Measurements from ENCODE around the gene RGS9BP.
"Not testable (repeated sequence)": the region's sequence is repeated elsewhere in the genome, so short reads cannot be mapped to it uniquely, and the experiment has no call there.

The RGS9BP gene

DNA sequence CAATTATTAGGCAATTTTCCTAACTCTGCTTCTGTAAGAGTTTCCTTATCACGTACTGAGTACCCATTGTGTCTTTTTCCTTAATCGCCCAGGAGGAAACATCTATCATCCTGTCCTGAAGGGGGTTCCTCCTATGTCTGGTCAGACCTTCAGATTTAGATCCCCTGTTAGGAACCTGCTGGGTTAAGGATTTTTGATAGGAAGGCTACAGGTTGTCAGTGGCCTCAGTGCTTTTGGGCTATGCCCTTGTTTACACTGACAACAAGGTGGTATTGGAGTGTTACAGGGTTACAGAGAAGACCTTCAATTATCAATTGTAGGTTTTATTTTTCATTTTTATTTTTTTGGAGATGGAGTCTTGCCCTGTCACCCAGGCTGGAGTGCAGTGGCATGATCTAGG, 19.2 kb downstream of the RGS9BP start:
- not testable (repeated sequence) for DNase-seq (ENCODE audit: low read depth in 3 of 3)

DNA sequence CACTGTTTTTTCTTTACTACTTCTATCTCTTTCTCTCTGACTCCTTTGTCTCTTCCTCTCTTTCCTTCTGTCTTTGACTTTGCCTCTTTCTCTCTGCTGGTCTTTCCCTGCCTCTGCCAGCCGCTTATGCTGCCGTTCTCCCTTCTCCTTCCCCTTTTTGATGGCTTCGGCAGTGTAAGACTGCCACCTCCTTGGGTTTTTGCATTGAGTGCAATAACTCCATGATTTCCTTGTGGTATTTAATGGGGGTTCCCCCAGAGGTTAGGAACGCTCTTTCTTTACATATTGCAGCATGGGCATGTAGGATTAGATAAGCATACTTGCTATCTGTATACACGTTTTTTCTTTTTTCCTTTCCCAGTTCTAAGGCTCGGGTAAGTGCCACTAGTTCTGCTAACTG, 19.9 kb downstream of the RGS9BP start:
- DNase-seq (ENCODE audit: low read depth in 3 of 3): not testable (repeated sequence)

DNA sequence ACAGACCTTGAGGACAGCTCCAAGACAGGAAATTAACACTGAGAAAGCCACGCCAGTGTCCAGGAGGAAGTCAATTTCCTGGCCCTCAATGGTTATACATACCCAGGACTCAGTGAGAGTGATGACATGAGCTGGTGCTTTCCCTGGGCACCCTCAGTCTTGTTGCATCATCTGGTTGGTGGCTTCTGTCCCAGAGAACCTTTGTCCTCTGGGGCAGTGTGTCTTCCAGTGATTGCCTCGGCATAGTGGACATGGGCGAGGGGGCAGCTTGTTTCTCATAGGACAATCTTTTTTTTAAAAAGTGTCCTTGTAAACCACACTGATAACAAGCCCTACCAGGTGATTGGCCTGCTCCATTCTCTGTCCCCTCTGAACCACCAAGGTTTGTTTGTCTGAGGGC, 21.1 kb downstream of the RGS9BP start:
- not testable (repeated sequence) for DNase-seq (ENCODE audit: low read depth in 3 of 3)

DNA sequence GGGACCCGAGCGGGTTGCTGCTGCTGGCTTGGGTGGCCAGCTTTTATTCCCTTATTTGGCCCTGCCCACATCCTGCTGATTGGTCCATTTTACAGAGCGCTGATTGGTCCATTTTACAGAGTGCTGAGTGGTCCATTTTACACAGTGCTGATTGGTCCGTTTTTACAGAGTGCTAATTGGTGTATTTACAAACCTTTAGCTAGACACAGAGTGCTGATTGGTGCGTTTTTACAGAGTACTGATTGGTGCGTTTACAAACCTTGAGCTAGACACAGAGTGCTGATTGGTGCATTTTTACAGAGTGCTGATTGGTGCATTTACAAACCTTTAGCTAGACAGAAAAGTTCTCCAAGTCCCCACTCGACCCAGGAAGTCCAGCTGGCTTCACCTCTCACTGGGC, 24.5 kb downstream of the RGS9BP start:
- not testable (repeated sequence) for DNase-seq (ENCODE audit: low read depth in 3 of 3)

GRCh38 chr19:32702010-32702409, 26.4 kb downstream of the RGS9BP start:
- DNase-seq (ENCODE audit: low read depth in 3 of 3): no peak

- not testable (repeated sequence) for DNase-seq (ENCODE audit: low read depth in 3 of 3)
Measured at GRCh38 chr19:32704006-32704405, 28.4 kb downstream of the RGS9BP start.

- no peak for DNase-seq (ENCODE audit: low read depth in 3 of 3)
Measured at GRCh38 chr19:32708457-32708856, 32.8 kb downstream of the RGS9BP start.

DNA sequence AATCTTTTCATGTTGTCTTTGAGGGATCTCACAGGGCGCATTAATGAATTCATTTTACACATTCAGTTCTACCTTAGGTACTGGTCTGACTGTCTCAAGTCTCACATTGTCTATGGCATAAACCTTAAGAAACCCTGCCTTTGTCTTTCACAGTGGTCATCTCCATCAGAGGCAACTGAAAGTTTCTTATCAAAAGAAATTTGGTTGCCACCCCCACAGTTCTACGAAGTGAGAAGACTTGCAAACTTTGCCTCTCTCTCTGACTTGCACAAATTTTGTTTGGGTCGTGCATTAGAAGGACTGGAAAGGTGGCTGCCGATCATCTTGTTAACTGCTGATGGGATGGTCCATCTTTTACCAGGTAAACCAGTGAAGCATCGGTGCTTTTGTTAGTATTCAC, 33.4 kb downstream of the RGS9BP start:
- DNase-seq (ENCODE audit: low read depth in 3 of 3): no peak

- DNase-seq (ENCODE audit: low read depth in 3 of 3): no peak
Measured at GRCh38 chr19:32711747-32712146, 36.1 kb downstream of the RGS9BP start.

- not testable (repeated sequence) for DNase-seq (ENCODE audit: low read depth in 3 of 3)
Measured at GRCh38 chr19:32716203-32716602, 40.6 kb downstream of the RGS9BP start.

DNA sequence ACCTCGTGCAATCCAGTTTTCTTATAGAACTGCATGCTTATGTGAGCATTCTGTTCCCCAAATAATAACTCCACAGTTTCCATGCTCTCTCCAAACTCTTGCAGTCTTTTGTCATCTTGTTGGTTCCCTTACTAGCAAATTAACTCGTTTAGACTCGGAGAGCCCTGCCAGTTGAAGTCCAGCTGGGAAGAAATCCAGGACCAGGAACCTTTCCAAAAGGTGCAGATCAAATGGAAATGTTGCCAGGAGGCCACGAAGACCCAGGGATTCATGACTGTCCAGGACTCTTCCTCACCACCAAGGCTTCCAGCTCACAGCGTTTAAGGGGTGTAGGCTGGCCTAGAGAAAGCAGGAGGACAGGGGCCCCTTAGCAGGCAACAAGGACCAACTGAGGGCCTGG, 41.8 kb downstream of the RGS9BP start:
- DNase-seq (ENCODE audit: low read depth in 3 of 3): no peak

DNA sequence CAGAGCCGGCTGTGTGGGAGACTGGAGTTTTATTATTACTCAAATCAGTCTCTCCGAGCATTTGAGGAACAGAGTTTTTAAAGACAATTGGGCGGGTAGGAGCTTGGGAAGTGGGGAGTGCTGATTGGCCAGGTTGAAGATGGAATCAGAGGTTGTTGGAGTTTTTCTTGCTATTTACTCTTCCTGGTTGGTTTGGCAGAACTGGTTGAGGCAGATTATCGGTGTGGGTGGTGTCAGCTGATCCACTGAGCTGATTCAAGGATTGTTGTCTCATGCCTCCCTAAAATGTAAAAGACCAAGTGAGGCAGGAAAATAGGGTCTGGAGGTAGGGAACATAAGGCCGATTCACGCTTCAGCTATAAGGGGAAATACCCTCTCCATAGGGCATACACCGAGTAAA, 42.6 kb downstream of the RGS9BP start:
- DNase-seq (ENCODE audit: low read depth in 3 of 3): no peak

DNA sequence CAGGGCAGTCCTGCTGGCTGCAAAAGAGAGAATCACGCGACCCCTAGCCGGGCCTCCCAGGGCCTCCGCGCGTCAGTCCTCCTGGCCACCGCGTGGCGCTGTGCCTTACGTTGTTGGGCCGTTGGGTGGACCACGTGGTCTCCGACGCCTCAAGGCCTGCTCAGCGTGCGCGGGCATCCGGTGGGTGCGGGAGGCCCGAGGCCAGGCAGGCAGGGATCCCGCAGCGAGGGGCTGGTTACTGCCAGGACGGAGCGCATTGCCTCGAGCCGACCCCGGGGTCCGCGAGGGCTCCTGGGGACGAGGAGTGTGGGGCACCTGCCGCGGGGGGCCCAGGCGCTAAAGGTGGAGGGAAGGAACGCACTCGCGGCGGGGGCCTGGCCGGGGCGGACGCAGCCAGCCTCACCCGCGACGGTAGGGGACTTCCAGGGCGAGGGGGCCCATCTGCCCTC, 44.0 kb downstream of the RGS9BP start, which contains the start of gene TDRD12:
TDRD12 (plus strand) TSS at position 157 of the 449 bp plus-strand sequence. CDS start 306 bp downstream, outside the sequence.
- no peak for DNase-seq (ENCODE audit: low read depth in 3 of 3)

- no peak for DNase-seq (ENCODE audit: low read depth in 3 of 3)
Measured at GRCh38 chr19:32720216-32720935, 44.7 kb downstream of the RGS9BP start.

DNA sequence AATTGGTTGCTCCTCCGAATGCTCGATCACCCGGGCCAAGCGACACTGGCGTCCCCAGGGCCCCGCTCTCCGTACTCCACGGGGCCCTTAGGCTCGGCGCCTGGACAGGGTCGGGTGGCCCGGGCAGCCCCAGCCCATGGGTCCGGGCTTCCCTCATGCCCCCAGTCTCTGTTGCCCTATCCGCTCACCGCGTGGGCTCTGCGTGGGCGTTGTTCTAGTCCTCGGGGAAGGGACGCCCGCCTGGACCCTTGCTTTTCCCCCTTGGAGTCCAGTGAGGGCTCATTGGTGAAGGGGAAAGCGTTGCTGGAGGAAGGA, 45.2 kb downstream of the RGS9BP start:
- DNase-seq (ENCODE audit: low read depth in 3 of 3): no peak

Data from stimulated activated CD4-positive, alpha-beta T cell treated with anti-CD3 and anti-CD28 coated beads, TNF-alpha, amount 100 ng/mL, for 24 hours (primary cell).